Measurements from ENCODE around the gene SMCO2.

DNA sequence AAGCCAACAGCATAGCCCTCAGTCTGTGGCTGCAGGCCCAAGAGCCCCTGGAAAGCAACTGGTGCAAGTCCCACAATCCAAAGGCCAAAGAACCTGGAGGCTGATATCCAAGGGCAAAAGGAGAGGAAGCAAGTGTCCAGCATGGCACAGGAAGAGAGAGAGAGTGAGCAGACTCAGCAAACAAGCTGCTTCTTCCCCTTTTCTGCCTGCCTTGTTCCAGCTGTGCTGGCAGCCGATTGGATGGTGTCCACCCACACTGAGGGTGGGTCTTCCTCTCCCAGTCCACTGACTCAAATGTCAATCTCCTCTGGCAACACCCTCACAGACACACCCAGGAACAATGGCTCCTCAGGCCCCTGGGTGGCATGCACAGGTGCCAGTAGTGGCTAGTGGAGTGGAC lies 33.5 kb downstream of the SMCO2 start:
- no peak for TF ChIP-seq EP300 (IDR thresholded peaks at IDR 0.05)
- TF ChIP-seq, protein P1, sequence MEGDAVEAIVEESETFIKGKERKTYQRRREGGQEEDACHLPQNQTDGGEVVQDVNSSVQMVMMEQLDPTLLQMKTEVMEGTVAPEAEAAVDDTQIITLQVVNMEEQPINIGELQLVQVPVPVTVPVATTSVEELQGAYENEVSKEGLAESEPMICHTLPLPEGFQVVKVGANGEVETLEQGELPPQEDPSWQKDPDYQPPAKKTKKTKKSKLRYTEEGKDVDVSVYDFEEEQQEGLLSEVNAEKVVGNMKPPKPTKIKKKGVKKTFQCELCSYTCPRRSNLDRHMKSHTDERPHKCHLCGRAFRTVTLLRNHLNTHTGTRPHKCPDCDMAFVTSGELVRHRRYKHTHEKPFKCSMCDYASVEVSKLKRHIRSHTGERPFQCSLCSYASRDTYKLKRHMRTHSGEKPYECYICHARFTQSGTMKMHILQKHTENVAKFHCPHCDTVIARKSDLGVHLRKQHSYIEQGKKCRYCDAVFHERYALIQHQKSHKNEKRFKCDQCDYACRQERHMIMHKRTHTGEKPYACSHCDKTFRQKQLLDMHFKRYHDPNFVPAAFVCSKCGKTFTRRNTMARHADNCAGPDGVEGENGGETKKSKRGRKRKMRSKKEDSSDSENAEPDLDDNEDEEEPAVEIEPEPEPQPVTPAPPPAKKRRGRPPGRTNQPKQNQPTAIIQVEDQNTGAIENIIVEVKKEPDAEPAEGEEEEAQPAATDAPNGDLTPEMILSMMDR (IDR thresholded peaks at IDR 0.05), result no peak
- TF ChIP-seq POLR2A (IDR thresholded peaks at IDR 0.05), result no peak
